Measurements from ENCODE around the gene PELI2. TPM values are rescaled to one million over a fixed set of nuclear protein-coding genes. Genes with fewer than 3 reads are reported as not detected.
A peak's percentile ranks its signal among the peaks of the same experiment; 100 is the strongest.

The PELI2 gene
- total RNA-seq, 2 experiments from 2014 or later: 2.5 to 3.6 TPM

- Mint-ChIP-seq H3K27me3 (no peaks in the 10 kb centered on the region), H3K27ac (no peak overlapping the region), H3K36me3 (ENCODE audit: low read depth) (no peaks in the 10 kb centered on the region), H3K9me3 (no peaks in the 10 kb centered on the region), H3K4me3 (no peak overlapping the region), H3K4me1 (peaks cover 14% of the 10 kb centered on the region)
- DNase-seq: no peak
- CTCF ChIA-PET: interaction anchor here (0.6 kb wide), 1 partner anchor 1066 kb away, joined by 3 read pairs; no protein-coding TSS in a partner anchor
- POLR2A ChIA-PET: no interaction called here
These were observed 216.2 kb downstream of the PELI2 start for GRCh38 chr14:56334458-56334857.

GRCh38 chr14:56338674-56339073 is 220.5 kb downstream of the PELI2 start:
- Mint-ChIP-seq H3K36me3 (ENCODE audit: low read depth) (no peaks in the 10 kb centered on the region), H3K27ac (no peak overlapping the region), H3K4me1 (peaks cover 14% of the 10 kb centered on the region), H3K4me3 (no peak overlapping the region), H3K27me3 (peaks cover 3% of the 10 kb centered on the region), H3K9me3 (no peaks in the 10 kb centered on the region)
- ChIA-PET POLR2A (no interaction called here), CTCF (no interaction called here)
- no peak for DNase-seq

- no peak overlapping the region for H3K4me3 Mint-ChIP-seq
- H3K27ac Mint-ChIP-seq: no peak overlapping the region
- peaks cover 3% of the 10 kb centered on the region for H3K27me3 Mint-ChIP-seq
- ChIA-PET CTCF (interaction anchor here (0.5 to 1.9 kb wide), 12 partner anchors 10 to 669 kb away, joined by 3 to 7 read pairs (median 3); no protein-coding TSS in a partner anchor), POLR2A (no interaction called here)
- H3K36me3 Mint-ChIP-seq (ENCODE audit: low read depth): no peaks in the 10 kb centered on the region
- DNase-seq: peak; percentile 61
- H3K9me3 Mint-ChIP-seq: no peaks in the 10 kb centered on the region
- peaks cover 12% of the 10 kb centered on the region for H3K4me1 Mint-ChIP-seq
These were observed 221.9 kb downstream of the PELI2 start for GRCh38 chr14:56339855-56340701.

GRCh38 chr14:56340932-56341331 is 222.7 kb downstream of the PELI2 start:
- POLR2A ChIA-PET: no interaction called here

GRCh38 chr14:56341766-56342493 is 223.7 kb downstream of the PELI2 start:
- H3K9me3 Mint-ChIP-seq: no peaks in the 10 kb centered on the region
- ChIA-PET CTCF (no interaction called here), POLR2A (no interaction called here)
- peaks cover 3% of the 10 kb centered on the region for H3K27me3 Mint-ChIP-seq
- no peak for DNase-seq
- H3K27ac Mint-ChIP-seq: no peak overlapping the region
- H3K4me1 Mint-ChIP-seq: peaks cover 12% of the 10 kb centered on the region
- no peaks in the 10 kb centered on the region for H3K36me3 Mint-ChIP-seq (ENCODE audit: low read depth)
- H3K4me3 Mint-ChIP-seq: no peak overlapping the region

More at GRCh38 chr14:56340932-56341331, 222.7 kb downstream of the PELI2 start:
- no peak overlapping the region for H3K27ac Mint-ChIP-seq
- peaks cover 12% of the 10 kb centered on the region for H3K4me1 Mint-ChIP-seq
- DNase-seq: no peak
- peaks cover 3% of the 10 kb centered on the region for H3K27me3 Mint-ChIP-seq
- no peaks in the 10 kb centered on the region for H3K9me3 Mint-ChIP-seq
- H3K36me3 Mint-ChIP-seq (ENCODE audit: low read depth): no peaks in the 10 kb centered on the region
- CTCF ChIA-PET: interaction anchor here (0.8 to 1.9 kb wide), 4 partner anchors 12 to 670 kb away, joined by 3 to 6 read pairs (median 3); no protein-coding TSS in a partner anchor
- H3K4me3 Mint-ChIP-seq: no peak overlapping the region

GRCh38 chr14:56342494-56342942 is 224.3 kb downstream of the PELI2 start:
- Mint-ChIP-seq H3K27ac (no peak overlapping the region), H3K4me1 (peaks cover 12% of the 10 kb centered on the region), H3K4me3 (no peak overlapping the region), H3K36me3 (ENCODE audit: low read depth) (no peaks in the 10 kb centered on the region), H3K9me3 (no peaks in the 10 kb centered on the region), H3K27me3 (peaks cover 3% of the 10 kb centered on the region)
- ChIA-PET CTCF (no interaction called here), POLR2A (no interaction called here)
- no peak for DNase-seq

GRCh38 chr14:56349960-56350359 is 231.7 kb downstream of the PELI2 start:
- Mint-ChIP-seq H3K9me3 (peaks cover 3% of the 10 kb centered on the region), H3K4me3 (no peak overlapping the region), H3K27me3 (no peaks in the 10 kb centered on the region), H3K36me3 (ENCODE audit: low read depth) (no peaks in the 10 kb centered on the region), H3K4me1 (no peaks in the 10 kb centered on the region), H3K27ac (no peak overlapping the region)
- ChIA-PET POLR2A (no interaction called here), CTCF (no interaction called here)
- DNase-seq: no peak

Data from activated CD4-positive, alpha-beta T cell treated with anti-CD3 and anti-CD28 coated beads, Interleukin-2, amount 10 ng/mL, durations not matched to agents 7 days and 5 days (primary cell).